ENCODE data around the gene TTN. TPM values are rescaled to one million over a fixed set of nuclear protein-coding genes. Genes with fewer than 3 reads are reported as not detected.

TTN gene
- total and polyA plus RNA-seq, 2 of the 4 experiments (the other 2 are of a cell fraction) = 0.02 to 0.18 TPM

DNA sequence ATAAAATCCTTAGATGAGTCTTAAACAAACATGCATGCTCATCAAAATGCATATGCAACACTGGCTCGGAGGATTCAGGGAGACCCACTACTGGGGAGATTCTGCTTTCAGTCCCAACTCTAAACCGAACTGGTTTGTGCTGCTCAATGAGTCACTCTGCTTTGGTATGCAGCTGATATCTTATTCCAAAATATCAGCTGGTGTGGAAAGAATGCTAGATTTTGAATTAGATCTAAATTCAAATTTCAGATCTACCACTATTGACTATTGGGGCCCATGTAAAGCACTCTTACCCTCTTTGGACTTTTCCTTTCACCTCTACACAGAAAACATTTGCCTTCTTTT, 39.2 kb upstream of the TTN start:
- Histone ChIP-seq H3K9me3 (ENCODE audit: control insufficient read depth, insufficient read depth, low read length) (no peaks in the 10 kb centered on the region), H3K4me3 (ENCODE audit: insufficient read depth, low read depth, low read length) (no peak overlapping the region), H2AFZ (replicated peaks; ENCODE audit: low read length, poor library complexity) (no peak overlapping the region), H4K5ac (ENCODE audit: low read depth, low read length) (no peak overlapping the region), H3K18ac (ENCODE audit: low read depth, low read length) (no peak overlapping the region), H2BK5ac (ENCODE audit: low read depth, low read length, poor library complexity, severe bottlenecking) (no peak overlapping the region), H3K27me3 (ENCODE audit: control insufficient read depth, insufficient read depth, low read length) (no peaks in the 10 kb centered on the region), H3K4ac (ENCODE audit: low read depth, low read length) (no peak overlapping the region), H3K9me1 (ENCODE audit: insufficient read depth, low read length) (no peaks in the 10 kb centered on the region), H3K14ac (replicated peaks; ENCODE audit: low read depth, low read length) (no peak overlapping the region), H4K8ac (ENCODE audit: low read depth in 2 of 2, low read length in 2 of 2) (no peak overlapping the region), H3K27ac (ENCODE audit: insufficient read depth, low read length) (no peak overlapping the region), H3K9ac (ENCODE audit: low read depth, low read length) (no peak overlapping the region), H3K56ac (ENCODE audit: extremely low read depth, insufficient read depth, low read length) (no peak overlapping the region), H4K20me1 (ENCODE audit: insufficient read depth, low read length) (no peaks in the 10 kb centered on the region), H2BK20ac (ENCODE audit: low read depth, low read length) (no peak overlapping the region), H3K4me1 (ENCODE audit: control insufficient read depth, insufficient read depth, low read length) (no peaks in the 10 kb centered on the region; the same call in 1 of the 2 replicates), H3K79me1 (ENCODE audit: low read depth in 1 of 2, low read length in 2 of 2) (no peaks in the 10 kb centered on the region), H2BK120ac (ENCODE audit: low read depth, low read length) (no peak overlapping the region), H2BK15ac (ENCODE audit: low read depth, low read length) (no peak overlapping the region), H2AK9ac (replicated peaks; ENCODE audit: low read depth, low read length, poor library complexity) (no peak overlapping the region), H3K23ac (ENCODE audit: low read depth, low read length) (no peak overlapping the region), H3K36me3 (ENCODE audit: control insufficient read depth, insufficient read depth, low read length) (no peaks in the 10 kb centered on the region), H2AK5ac (ENCODE audit: low read depth, low read length) (no peak overlapping the region), H3K4me2 (ENCODE audit: low read depth, low read length) (no peak overlapping the region), H4K91ac (ENCODE audit: insufficient read depth, low read depth, low read length) (no peak overlapping the region)
- CTCF ChIA-PET = no interaction called here
- POLR2A ChIA-PET (ENCODE audit: unreplicated experiment) = no interaction called here
- TF ChIP-seq RCOR1 (IDR thresholded peaks at IDR 0.05; ENCODE audit: insufficient replicate concordance, low read length) (no peak), CEBPB (IDR thresholded peaks at IDR 0.05; ENCODE audit: low read depth, low read length) (no peak), NFE2L2 (IDR thresholded peaks at IDR 0.05; ENCODE audit: low read depth, low read length) (no peak), RFX5 (IDR thresholded peaks at IDR 0.05; ENCODE audit: low read depth, low read length) (no peak), MXI1 (IDR thresholded peaks at IDR 0.05; ENCODE audit: borderline replicate concordance, low read depth, low read length) (no peak), ELK1 (IDR thresholded peaks at IDR 0.05; ENCODE audit: borderline replicate concordance, low read depth, low read length) (no peak), POLR2A (IDR thresholded peaks at IDR 0.05; ENCODE audit: low read depth, low read length) (no peak), CTCF (conservative IDR thresholded peaks at IDR 0.05; ENCODE audit: low read depth, low read length) (no peak), FOS (IDR thresholded peaks at IDR 0.05; ENCODE audit: low read depth, low read length) (no peak)
- in situ Hi-C loops (cut with MboI; ENCODE audit: low sequenced_read_pairs) = no loop called here
- dilution Hi-C loops (cut with HindIII; ENCODE audit: low sequenced_read_pairs, unreplicated experiment) = no loop called here
- BruUV-seq (replicated peaks) = no TSS peak
- intact Hi-C loops (cut with micrococcal nuclease) = no loop called here
- ATAC-seq (ENCODE audit: low read depth) = no peak
- no peak for DNase-seq
- WGBS, 2 experiments (ENCODE audit: extremely low coverage in 2 of 2, insufficient read length in 1 of 2) = no CpG with 5 or more reads among the region's 2 CpGs

Data from IMR-90 (cell line).